SHP77 (cell line): ENCODE measurements around the gene RECQL5.
"Not testable (repeated sequence)": the region's sequence is repeated elsewhere in the genome, so short reads cannot be mapped to it uniquely, and the experiment has no call there.

Source experiments
- DNase-seq, 2 experiments: peaks; one replicate each; lab custom pipeline; 2025; lab: John Stamatoyannopoulos, UW

RECQL5 gene

DNA sequence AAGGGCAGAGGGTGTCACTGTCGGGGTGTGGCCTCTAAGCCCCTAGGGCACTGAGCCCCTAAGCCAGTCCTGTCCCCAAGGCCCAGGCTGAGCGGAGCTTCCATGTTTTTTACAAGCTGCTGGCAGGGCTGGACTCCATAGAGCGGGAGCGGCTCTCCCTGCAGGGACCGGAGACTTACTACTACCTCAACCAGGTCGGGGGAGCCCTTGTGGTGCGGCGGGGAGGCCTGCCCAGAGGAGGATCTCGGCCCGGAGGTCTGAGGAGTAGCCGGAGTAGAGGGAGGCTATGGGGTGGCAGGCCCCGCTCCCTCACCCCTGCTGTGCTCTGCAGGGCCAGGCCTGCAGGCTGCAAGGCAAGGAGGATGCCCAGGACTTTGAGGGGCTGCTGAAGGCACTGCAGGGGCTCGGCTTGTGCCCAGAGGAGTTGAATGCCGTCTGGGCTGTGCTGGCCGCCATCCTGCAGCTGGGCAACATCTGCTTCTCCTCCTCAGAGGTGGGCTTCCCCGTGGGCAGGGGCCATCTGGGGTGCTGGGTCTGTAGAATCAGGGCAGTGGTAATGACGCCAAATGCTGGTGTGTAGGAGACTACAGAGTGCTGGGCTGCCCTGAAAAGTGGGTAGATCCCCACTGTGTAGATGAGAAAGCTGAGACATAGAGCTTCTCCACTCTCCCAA is 74.5 kb downstream of the RECQL5 start:
- DNase-seq, result no peak

DNA sequence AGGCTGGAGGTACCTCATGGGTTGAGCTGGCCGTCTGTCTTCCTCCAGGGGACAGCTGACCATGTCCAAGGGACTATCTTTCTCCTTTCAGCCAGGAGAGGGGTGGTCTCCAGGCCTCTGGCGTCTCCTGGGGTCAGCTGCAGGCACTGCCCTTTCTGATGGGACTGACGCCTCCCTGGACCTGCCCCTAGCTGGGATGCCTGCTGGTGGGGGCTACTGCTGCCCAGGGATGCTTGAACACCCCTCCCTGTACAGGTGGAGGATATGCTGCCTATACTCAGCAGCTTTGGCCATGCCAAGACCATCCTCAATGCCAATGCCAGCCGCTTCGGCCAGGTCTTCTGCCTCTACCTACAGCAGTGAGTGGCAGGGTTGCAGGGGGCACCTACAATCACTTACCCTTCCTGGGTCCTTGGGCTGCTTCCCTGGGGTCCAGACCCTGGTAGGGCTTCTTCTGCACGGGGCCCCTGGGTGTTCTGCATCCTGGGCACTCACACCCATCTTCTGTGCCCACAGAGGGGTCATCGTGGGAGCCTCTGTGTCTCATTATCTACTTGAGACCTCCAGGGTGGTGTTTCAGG is 75.1 kb downstream of the RECQL5 start:
- no peak for DNase-seq

DNA sequence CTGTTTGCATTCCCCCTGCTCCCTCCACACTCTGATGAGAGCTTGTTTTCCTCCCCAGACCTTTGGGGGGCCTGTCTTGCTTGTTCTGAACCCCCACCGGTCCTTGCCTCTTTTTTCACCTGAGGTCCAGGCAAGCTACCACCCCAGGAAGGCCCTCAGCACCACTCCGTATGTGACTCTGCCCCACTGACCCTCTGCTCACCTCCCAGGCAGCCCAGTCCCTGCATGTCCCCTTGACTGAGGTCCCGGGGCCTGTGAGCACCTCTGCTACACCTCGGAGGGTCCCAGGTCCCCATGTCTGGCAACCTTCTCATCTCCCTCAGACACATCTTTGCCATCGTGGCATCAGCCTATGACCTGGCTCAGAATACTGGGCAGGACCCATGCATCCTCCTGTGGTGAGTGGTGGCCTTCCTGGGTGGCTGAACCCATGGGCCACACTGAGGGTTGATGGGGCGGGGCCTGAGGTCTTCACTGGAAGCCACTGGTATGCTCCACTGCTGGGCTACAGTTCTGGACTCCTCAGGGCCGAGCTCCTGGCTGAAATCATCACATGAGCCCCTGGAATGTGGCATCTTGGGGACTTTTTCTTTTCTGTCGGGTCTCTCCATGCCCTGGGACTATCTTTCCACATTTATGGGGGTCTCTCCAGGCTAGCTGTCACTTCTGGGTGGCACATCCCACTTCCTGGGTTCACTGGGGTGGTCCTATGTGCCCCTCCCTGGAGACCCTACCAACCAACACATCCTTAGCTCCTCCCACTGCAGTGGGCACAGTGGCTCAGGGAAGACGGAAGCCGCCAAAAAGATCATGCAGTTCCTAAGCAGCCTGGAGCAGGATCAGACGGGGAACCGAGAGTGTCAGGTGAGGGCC is 75.9 kb downstream of the RECQL5 start:
- DNase-seq, result no peak

DNA sequence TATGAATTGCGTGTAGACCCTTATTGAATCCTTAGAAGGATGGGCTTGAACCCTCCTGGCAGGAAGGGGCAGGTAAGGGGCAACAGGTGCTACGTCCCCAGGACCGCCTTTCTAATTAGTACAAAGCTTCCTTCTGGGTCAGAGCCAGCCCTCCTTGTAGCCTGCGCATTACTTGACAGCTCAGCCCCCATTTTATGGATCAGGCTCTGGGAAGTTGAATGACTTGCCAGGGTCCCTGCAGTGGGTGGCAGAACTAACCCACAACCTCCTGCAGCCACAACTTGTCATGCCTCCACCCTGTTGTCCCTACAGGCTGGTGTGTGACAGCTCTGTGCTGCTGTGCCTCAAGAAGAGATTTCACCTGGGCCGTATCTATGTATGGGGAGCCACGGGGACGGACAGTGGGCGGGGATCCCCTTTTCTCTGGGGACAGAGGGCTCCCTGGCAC is 76.6 kb downstream of the RECQL5 start:
- no peak for DNase-seq

DNA sequence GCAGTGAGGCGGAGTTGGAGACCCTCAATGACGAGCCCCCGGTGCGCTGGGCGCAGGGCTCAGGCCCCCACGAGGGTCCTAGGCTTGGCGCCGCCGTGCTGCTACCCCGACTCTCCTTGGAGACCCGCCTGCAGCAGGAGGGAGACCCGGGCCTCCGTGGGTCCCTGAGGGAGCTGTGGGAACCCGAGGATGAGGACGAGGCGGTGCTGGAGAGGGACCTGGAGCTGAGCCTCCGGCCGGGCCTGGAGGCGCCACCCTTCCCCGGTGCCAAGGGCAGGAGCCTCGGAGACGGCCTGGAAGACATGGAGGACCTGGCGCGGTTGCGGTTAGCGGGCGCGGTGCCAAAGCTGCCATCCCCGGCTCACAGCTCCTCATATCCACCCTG is 77.0 kb downstream of the RECQL5 start:
- DNase-seq, result no peak

DNA sequence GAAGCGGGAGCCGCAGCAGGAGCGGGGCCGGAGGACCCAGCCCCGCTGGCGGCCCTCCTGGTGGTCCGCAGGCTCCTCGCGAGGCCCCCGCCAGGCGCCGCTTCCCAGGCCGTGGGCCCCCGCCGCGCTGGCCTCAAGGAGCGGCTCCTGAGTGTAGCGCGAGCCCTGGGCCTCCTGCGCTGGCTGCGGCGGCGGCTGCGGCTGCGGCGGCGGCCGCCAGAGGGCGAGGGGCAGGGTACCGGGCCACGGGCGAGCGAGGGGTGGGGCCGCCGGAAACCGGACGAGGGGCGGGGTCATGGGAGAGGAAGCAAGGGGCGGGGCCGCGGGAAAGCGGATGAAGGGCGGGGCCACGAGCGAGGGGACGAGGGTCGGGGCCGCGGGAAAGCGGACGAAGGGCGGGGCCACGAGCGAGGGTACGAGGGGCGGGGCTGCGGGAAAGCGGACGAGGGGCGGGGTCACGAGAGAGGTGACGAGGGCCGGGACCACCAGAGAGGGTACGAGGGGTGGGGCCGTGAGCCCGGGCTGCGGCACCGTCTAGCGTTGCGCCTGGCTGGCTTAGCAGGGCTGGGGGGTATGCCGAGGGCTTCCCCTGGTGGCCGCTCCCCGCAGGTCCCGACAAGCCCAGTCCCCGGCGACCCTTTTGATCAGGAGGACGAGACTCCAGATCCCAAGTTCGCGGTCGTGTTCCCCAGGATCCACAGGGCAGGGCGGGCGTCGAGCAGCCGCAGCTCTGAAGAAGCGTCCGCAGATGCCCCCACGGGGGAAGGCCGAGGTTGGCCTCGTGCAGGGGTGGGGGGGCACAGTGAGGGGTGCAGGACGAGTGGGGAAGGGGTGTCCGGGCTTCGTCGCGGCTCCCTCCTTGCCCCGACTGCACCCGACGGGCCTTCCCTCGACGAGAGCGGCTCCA is 77.7 kb downstream of the RECQL5 start:
- DNase-seq, result peak; percentile 88 to 91

- no peak for DNase-seq
These were observed 78.3 kb downstream of the RECQL5 start for GRCh38 chr17:75588596-75589011.

DNA sequence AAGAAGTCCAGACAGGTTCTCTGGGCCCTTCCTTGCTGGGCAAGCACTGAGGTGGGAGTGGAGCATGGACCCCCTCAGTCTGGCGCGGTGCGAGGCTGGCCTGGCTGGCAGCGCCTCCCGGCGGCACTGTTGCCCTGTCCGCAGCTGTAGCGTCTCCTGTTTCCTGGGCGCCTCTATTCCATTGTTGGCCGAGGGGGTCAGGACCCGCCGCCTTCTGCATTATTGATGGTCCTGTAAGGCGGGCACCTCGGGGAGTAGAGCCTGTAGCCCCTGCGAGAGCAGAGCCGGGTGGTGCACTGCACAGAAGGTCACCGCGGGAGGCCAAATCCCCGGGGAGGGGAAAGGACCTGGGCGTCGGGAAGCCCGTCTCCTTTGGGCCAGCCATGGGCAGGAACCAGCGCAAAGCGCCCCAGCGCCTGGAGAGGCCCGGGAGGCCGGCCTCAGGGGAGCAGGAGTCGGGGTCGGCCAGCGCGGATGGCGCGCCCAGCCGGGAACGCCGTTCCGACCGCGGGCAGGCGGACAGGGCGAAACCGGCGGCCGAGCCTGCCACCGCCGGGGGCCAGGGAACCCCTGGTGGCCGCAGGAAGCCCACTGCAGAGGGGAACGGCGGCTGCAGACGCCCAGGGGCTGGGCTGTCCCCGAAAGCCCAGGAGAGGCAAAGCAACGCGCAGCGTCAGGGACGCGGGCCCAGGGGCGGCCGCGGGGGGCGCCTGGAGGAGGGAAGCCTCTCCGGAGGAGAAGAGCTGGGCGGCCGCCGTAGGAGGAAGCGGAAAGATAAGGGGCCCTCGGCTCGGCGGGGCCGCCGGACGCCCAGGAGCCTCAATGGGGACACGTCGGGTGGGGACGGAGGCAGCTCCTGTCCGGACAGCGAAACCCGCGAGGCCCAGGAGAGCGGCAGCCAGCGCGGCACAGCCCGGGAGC is 79.0 kb downstream of the RECQL5 start, which contains the start of gene MYO15B:
Gene MYO15B, plus strand, starts transcription at position 126 of the 921 bp plus-strand sequence. Its CDS starts 258 bp downstream, at position 384.
- no peak for DNase-seq

DNA sequence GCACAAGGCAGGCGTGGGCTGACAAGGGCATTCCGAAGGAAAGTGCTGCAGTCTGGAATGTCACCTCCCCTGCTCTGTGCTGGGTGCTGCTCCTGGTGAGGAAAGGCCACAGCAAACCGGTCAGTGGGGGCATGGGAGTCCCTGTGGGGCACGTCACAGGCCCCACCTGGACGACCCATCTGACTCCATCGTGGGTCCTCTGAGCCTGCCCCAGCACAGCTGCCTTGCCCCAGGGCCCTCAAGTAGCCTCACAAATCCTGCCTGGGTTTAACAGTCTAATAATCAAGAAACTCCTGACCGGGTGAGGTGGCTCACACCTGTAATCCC is 82.1 kb downstream of the RECQL5 start:
- DNase-seq, result no peak

- not testable (repeated sequence) for DNase-seq
These were observed 83.8 kb downstream of the RECQL5 start for GRCh38 chr17:75583197-75583596.

DNA sequence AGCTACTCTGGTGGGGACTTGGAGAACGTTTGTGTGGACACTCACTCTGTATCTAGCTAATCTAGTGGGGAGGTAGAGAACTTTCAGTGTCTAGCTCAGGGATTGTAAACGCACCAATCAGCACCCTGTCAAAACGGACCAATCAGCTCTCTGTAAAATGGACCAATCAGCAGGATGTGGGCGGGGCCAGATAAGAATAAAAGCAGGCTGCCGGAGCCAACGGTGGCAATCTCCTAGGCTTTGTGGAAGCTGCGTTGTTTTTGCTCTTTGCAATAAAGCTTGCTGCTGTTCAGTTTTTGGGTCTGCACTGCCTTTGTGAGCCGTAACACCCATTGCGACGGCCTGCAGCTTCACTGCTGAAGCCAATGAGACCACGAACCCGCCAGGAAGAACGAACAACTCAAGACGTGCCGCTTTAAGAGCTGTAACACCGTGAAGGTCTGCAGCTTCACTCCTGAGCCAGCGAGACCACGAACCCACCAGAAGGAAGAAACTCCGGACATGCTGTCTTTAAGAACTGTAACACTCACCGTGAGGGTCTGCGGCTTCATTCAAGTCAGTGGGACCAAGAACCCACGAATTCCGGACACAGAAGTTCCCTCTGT is 85.7 kb downstream of the RECQL5 start:
- not testable (repeated sequence) for DNase-seq
